SK-N-SH treated with all-trans-retinoic acid at 6 μM for 48 hours (cell line): Measurements from ENCODE around the gene RBM39.

Source experiments
- RARB ChIP-seq: fragments of 250-450 bp; sonication (Bioruptor Pico); IDR thresholded peaks from 2 replicates; pipeline ENCODE4 v1.8.0; 2021; ENCODE audit warnings: mild to moderate bottlenecking, moderate library complexity
- SNAI2 ChIP-seq: fragments of 250-450 bp; sonication (Bioruptor Pico); IDR thresholded peaks from 2 replicates; pipeline ENCODE4 v1.5.0; 2020; ENCODE audit warnings: mild to moderate bottlenecking, moderate library complexity
- TCF4 ChIP-seq: fragments of 250-450 bp; sonication (Bioruptor Pico); IDR thresholded peaks from 2 replicates; pipeline ENCODE4 v1.8.0; 2021; ENCODE audit warnings: mild to moderate bottlenecking, moderate library complexity, borderline replicate concordance
- ZFP3 ChIP-seq: fragments of 250-450 bp; sonication (Bioruptor Pico); IDR thresholded peaks from 2 replicates; pipeline ENCODE4 v1.5.0; 2020; ENCODE audit warnings: mild to moderate bottlenecking, moderate library complexity
- ZNF8 ChIP-seq: fragments of 450-650 bp; formaldehyde crosslinking; IDR thresholded peaks from 2 replicates; pipeline ENCODE4 v1.5.0; 2020; ENCODE audit warnings: mild to moderate bottlenecking, moderate library complexity
- TF ChIP-seq, protein P1 (sequence below): fragments of 250-450 bp; sonication (Bioruptor Pico); IDR thresholded peaks from 2 replicates; pipeline ENCODE4 v1.5.1; 2021; ENCODE audit warnings: mild to moderate bottlenecking, moderate library complexity

DNA sequence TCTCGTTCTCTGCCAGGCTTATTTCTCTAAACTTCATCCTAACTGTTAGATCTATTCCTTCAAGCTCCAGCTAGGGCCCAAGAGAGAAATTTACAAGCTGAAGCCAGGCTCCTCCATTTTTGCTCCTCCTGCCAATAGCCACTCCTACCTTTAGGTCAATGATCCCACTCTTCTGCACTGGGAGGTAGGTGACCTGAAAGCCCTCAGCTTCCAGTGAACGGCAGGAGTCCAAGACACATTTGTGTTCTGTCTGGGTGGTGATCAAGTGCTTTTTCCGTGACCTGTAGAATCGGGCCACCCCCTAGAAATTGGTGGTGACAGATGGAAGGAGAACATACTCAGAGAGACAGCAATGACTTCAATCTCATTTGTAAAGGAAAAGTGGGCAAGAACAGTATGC lies 51.8 kb downstream of the RBM39 start:
- TF ChIP-seq TCF4 (CRISPR knock-in tag) (no peak), ZFP3 (CRISPR knock-in tag) (no peak), RARB (CRISPR knock-in tag) (no peak), SNAI2 (CRISPR knock-in tag) (no peak), ZNF8 (CRISPR knock-in tag) (no peak)
- TF ChIP-seq, protein P1, sequence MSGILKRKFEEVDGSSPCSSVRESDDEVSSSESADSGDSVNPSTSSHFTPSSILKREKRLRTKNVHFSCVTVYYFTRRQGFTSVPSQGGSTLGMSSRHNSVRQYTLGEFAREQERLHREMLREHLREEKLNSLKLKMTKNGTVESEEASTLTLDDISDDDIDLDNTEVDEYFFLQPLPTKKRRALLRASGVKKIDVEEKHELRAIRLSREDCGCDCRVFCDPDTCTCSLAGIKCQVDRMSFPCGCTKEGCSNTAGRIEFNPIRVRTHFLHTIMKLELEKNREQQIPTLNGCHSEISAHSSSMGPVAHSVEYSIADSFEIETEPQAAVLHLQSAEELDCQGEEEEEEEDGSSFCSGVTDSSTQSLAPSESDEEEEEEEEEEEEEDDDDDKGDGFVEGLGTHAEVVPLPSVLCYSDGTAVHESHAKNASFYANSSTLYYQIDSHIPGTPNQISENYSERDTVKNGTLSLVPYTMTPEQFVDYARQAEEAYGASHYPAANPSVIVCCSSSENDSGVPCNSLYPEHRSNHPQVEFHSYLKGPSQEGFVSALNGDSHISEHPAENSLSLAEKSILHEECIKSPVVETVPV (CRISPR knock-in tag) = no peak
